DMS53 (cell line): ENCODE measurements around the gene SIGLEC7.
"Not testable (repeated sequence)": the region's sequence is repeated elsewhere in the genome, so short reads cannot be mapped to it uniquely, and the experiment has no call there.

Source experiments
- DNase-seq: peaks from one replicate; lab custom pipeline; 2025; lab: John Stamatoyannopoulos, UW

The SIGLEC7 gene

GRCh38 chr19:51139299-51140014 is 2.6 kb upstream of the SIGLEC7 start:
- DNase-seq: no peak

GRCh38 chr19:51140441-51140840 is 1.7 kb upstream of the SIGLEC7 start:
- no peak for DNase-seq

GRCh38 chr19:51141181-51141580 is 920 bp upstream of the SIGLEC7 start:
- DNase-seq: no peak

GRCh38 chr19:51142809-51143475 is 841 bp downstream of the SIGLEC7 start:
- not testable (repeated sequence) for DNase-seq

GRCh38 chr19:51143486-51143885 is 1.4 kb downstream of the SIGLEC7 start:
- DNase-seq: no peak

- DNase-seq: no peak
Measured at GRCh38 chr19:51144482-51145045, 2.5 kb downstream of the SIGLEC7 start.

GRCh38 chr19:51145916-51146493 is 3.9 kb downstream of the SIGLEC7 start:
- DNase-seq: no peak

GRCh38 chr19:51146751-51147150 is 4.7 kb downstream of the SIGLEC7 start:
- DNase-seq: no peak

GRCh38 chr19:51147663-51148062 is 5.6 kb downstream of the SIGLEC7 start:
- no peak for DNase-seq

GRCh38 chr19:51148580-51148979 is 6.5 kb downstream of the SIGLEC7 start:
- no peak for DNase-seq

GRCh38 chr19:51150627-51151026 is 8.5 kb downstream of the SIGLEC7 start:
- no peak for DNase-seq

- no peak for DNase-seq
Measured at GRCh38 chr19:51156710-51157109, 14.6 kb downstream of the SIGLEC7 start.

- DNase-seq: no peak
Measured at GRCh38 chr19:51157265-51157664, 15.2 kb downstream of the SIGLEC7 start.

GRCh38 chr19:51158474-51159129 is 16.5 kb downstream of the SIGLEC7 start:
- DNase-seq: peak; percentile 54

- no peak for DNase-seq
Measured at GRCh38 chr19:51159656-51160055, 17.6 kb downstream of the SIGLEC7 start.

GRCh38 chr19:51161266-51161665 is 19.2 kb downstream of the SIGLEC7 start:
- DNase-seq: no peak

GRCh38 chr19:51161867-51162496 is 19.9 kb downstream of the SIGLEC7 start:
- no peak for DNase-seq

- no peak for DNase-seq
Measured at GRCh38 chr19:51163257-51163656, 21.2 kb downstream of the SIGLEC7 start.

- DNase-seq: no peak
Measured at GRCh38 chr19:51164215-51164614, 22.1 kb downstream of the SIGLEC7 start.

GRCh38 chr19:51166846-51167490 is 24.9 kb downstream of the SIGLEC7 start:
- DNase-seq: no peak

GRCh38 chr19:51168564-51169282 is 26.6 kb downstream of the SIGLEC7 start:
- no peak for DNase-seq
